H1 (cell line): ENCODE measurements around the gene SIPA1L2. TPM values are rescaled to one million over a fixed set of nuclear protein-coding genes. Genes with fewer than 3 reads are reported as not detected.
A peak's percentile ranks its signal among the peaks of the same experiment; 100 is the strongest.

Experiments
- CTCF ChIA-PET: fragments of 300-600 bp; sonication (Branson Sonifier 250); formaldehyde crosslinking; loops from one replicate; lab custom pipeline; 2021; ENCODE audit not compliant: partially characterized antibody; lab: Charles Lee
- POLR2A ChIA-PET: fragments of 300-600 bp; sonication (Branson Sonifier 250); formaldehyde crosslinking; loops from one replicate; lab custom pipeline; 2021; ENCODE audit warnings: inconsistent platforms; ENCODE audit not compliant: partially characterized antibody; lab: Charles Lee
- DNase-seq, 2 experiments: peaks; one replicate each; pipeline versions ENCODE4 v3.0.0 to v3.0.0-alpha.2; 2010 to 2022; ENCODE audit warnings: low spot score in 2 of 2, low read depth in 1 of 2, mixed read lengths in 1 of 2
- FAIRE-seq: peaks from 2 replicates; lab custom pipeline; 2011; peaks lifted over from hg19 to GRCh38; lab: Jason Lieb, UNC
- H2AFZ ChIP-seq: 2 replicates; pipeline ENCODE4 v1.8.1; 2012; ENCODE audit warnings: low read length, inconsistent platforms
- H2AK5ac ChIP-seq: 2 replicates; pipeline ENCODE4 v1.6.1; 2013; ENCODE audit warnings: low read depth, low read length
- H2BK120ac ChIP-seq: replicated peaks from 2 replicates; pipeline ENCODE3; 2013; ENCODE audit warnings: low read depth, low read length, inconsistent platforms
- H2BK12ac ChIP-seq: 2 replicates; pipeline ENCODE4 v1.6.1; 2013; ENCODE audit warnings: low read depth, low read length
- H2BK15ac ChIP-seq: 2 replicates; pipeline ENCODE4 v1.6.1; 2013; ENCODE audit warnings: low read length
- H2BK20ac ChIP-seq: 2 replicates; pipeline ENCODE4 v1.6.1; 2013; ENCODE audit warnings: low read length
- H2BK5ac ChIP-seq: 2 replicates; pipeline ENCODE4 v1.6.1; 2013; ENCODE audit warnings: low read depth, low read length
- H3K14ac ChIP-seq: 2 replicates; pipeline ENCODE4 v1.6.1; 2013; ENCODE audit warnings: inconsistent platforms; ENCODE audit not compliant: insufficient read length
- H3K18ac ChIP-seq: 2 replicates; pipeline ENCODE4 v1.6.1; 2013; ENCODE audit warnings: low read length; ENCODE audit errors: extremely low read depth
- H3K23ac ChIP-seq: 2 replicates; pipeline ENCODE4 v1.6.1; 2013; ENCODE audit warnings: inconsistent platforms; ENCODE audit not compliant: insufficient read length
- H3K23me2 ChIP-seq: 2 replicates; pipeline ENCODE4 v1.6.1; 2013; ENCODE audit warnings: low read depth, low read length
- H3K27ac ChIP-seq: 2 replicates; pipeline ENCODE4 v1.6.1; 2011; ENCODE audit warnings: low read depth, low read length, inconsistent platforms
- H3K27me3 ChIP-seq, 4 experiments: replicated peaks in 1 of 4; 1 replicate in 1 of 4; 2 replicates in 3 of 4; pipeline versions ENCODE4 v1.6.1 to v1.8.1; 2011 to 2013; ENCODE audit warnings: low read length in 3 of 4, mild to moderate bottlenecking in 3 of 4, inconsistent platforms in 2 of 4, mixed read lengths in 2 of 4, moderate library complexity in 1 of 4; ENCODE audit not compliant: control insufficient read depth in 3 of 4, insufficient read depth in 3 of 4; ENCODE audit errors: extremely low read depth in 1 of 4
- H3K36me3 ChIP-seq, 4 experiments: 2 replicates each; pipeline versions ENCODE4 v1.6.1 to v1.8.1; 2011 to 2013; ENCODE audit warnings: mild to moderate bottlenecking in 4 of 4, low read length in 3 of 4, moderate library complexity in 2 of 4, control low read depth in 1 of 4, inconsistent platforms in 1 of 4; ENCODE audit not compliant: insufficient read depth in 4 of 4, control insufficient read depth in 2 of 4
- H3K4ac ChIP-seq: replicated peaks from 2 replicates; pipeline ENCODE3; 2013; ENCODE audit warnings: low read length, low read depth, mixed read lengths, inconsistent platforms; ENCODE audit not compliant: insufficient read length
- H3K4me1 ChIP-seq, 4 experiments: replicated peaks in 1 of 4; 1 replicate in 1 of 4; 2 replicates in 3 of 4; pipeline versions ENCODE4 v1.6.1 to v1.8.1; 2011 to 2013; ENCODE audit warnings: low read length in 3 of 4, inconsistent platforms in 2 of 4, mixed read lengths in 1 of 4; ENCODE audit not compliant: insufficient read depth in 4 of 4, control insufficient read depth in 3 of 4
- H3K4me2 ChIP-seq, 2 experiments: 2 replicates each; pipeline versions ENCODE4 v1.6.1 to v1.8.1; 2011 to 2013; ENCODE audit warnings: low read depth in 2 of 2, low read length in 2 of 2, control low read depth in 1 of 2, inconsistent platforms in 1 of 2, mild to moderate bottlenecking in 1 of 2; ENCODE audit not compliant: insufficient read depth in 1 of 2
- H3K4me3 ChIP-seq, 4 experiments: fragments of 200-600, 300-600 bp in 1 of 4; sonication (generic), shearing (Covaris generic), sonication (Bioruptor Twin) in 1 of 4; 2 replicates each; pipeline versions ENCODE4 v1.5.1 to v1.8.1; 2011 to 2016; ENCODE audit warnings: low read length in 4 of 4, low read depth in 3 of 4, control low read depth in 2 of 4, inconsistent platforms in 2 of 4, mild to moderate bottlenecking in 2 of 4, mixed read lengths in 1 of 4, moderate library complexity in 1 of 4; ENCODE audit not compliant: insufficient read depth in 2 of 4; ENCODE audit errors: extremely low read depth in 1 of 4
- H3K56ac ChIP-seq: replicated peaks from 2 replicates; pipeline ENCODE3; 2013; ENCODE audit warnings: low read depth, mild to moderate bottlenecking, mixed read lengths, low read length, inconsistent platforms; ENCODE audit not compliant: insufficient read length
- H3K79me1 ChIP-seq: 2 replicates; pipeline ENCODE4 v1.6.1; 2013; ENCODE audit warnings: low read depth, low read length, control low read depth
- H3K79me2 ChIP-seq, 2 experiments: 2 replicates each; pipeline versions ENCODE4 v1.6.1 to v1.8.1; 2012 to 2013; ENCODE audit warnings: low read length in 2 of 2, mild to moderate bottlenecking in 2 of 2, inconsistent platforms in 1 of 2; ENCODE audit not compliant: insufficient read depth in 2 of 2, control insufficient read depth in 1 of 2
- H3K9ac ChIP-seq, 4 experiments: replicated peaks in 1 of 4; 1 replicate in 1 of 4; 2 replicates in 3 of 4; pipeline versions ENCODE4 v1.6.1 to v1.8.1; 2011 to 2013; ENCODE audit warnings: low read depth in 3 of 4, low read length in 3 of 4, control low read depth in 2 of 4, mild to moderate bottlenecking in 2 of 4, moderate library complexity in 2 of 4, inconsistent platforms in 1 of 4; ENCODE audit errors: extremely low read depth in 1 of 4
- H3K9me3 ChIP-seq, 2 experiments: 2 replicates each; pipeline versions ENCODE4 v1.6.1 to v1.8.1; 2012 to 2013; ENCODE audit warnings: mild to moderate bottlenecking in 2 of 2, moderate library complexity in 2 of 2, control low read depth in 1 of 2, inconsistent platforms in 1 of 2, low read depth in 1 of 2, low read length in 1 of 2, mixed read lengths in 1 of 2; ENCODE audit not compliant: insufficient read depth in 2 of 2
- H4K20me1 ChIP-seq, 2 experiments: replicated peaks in 1 of 2; 2 replicates each; pipeline versions ENCODE3 to v1.8.1; 2011 to 2013; ENCODE audit warnings: inconsistent platforms in 2 of 2, low read length in 2 of 2, mild to moderate bottlenecking in 1 of 2; ENCODE audit not compliant: insufficient read depth in 2 of 2, control insufficient read depth in 1 of 2
- H4K5ac ChIP-seq: 2 replicates; pipeline ENCODE4 v1.6.1; 2013; ENCODE audit warnings: low read length, low read depth, mixed read lengths, inconsistent platforms; ENCODE audit not compliant: insufficient read length
- H4K8ac ChIP-seq: 2 replicates; pipeline ENCODE4 v1.8.0; 2013; ENCODE audit warnings: mild to moderate bottlenecking, moderate library complexity, low read length, inconsistent platforms; ENCODE audit not compliant: insufficient read depth; ENCODE audit errors: extremely low read depth
- H4K91ac ChIP-seq: replicated peaks from 2 replicates; pipeline ENCODE3; 2013; ENCODE audit warnings: low read length, mixed read lengths, inconsistent platforms; ENCODE audit not compliant: insufficient read length
- CHD1 ChIP-seq: IDR thresholded peaks from 2 replicates; pipeline ENCODE4 v1.6.1; 2012; ENCODE audit warnings: low read depth, low read length, improper control_type of control experiment
- WGBS, 2 experiments: shearing (Covaris generic) in 1 of 2; methylation state at CpG; one replicate each; pipeline versions ENCODE4 v1.1.6 to v1.1.7; 2013 to 2015; ENCODE audit warnings: low lambda C conversion rate in 2 of 2, mixed read lengths in 2 of 2, inconsistent platforms in 1 of 2, low coverage in 1 of 2, missing lambda C conversion rate in 1 of 2; ENCODE audit not compliant: insufficient replicate concordance in 2 of 2, insufficient coverage in 1 of 2, insufficient read length in 1 of 2; ENCODE audit errors: extremely low coverage in 1 of 2, missing lambda C conversion rate in 1 of 2; 5-methylcytosine and 5-hydroxymethylcytosine counted together
- polyA plus RNA-seq, 7 experiments: library from polyadenylated mRNA; depleted of rRNA in 3 of 7; stranded (reverse) in 5 of 7; unstranded in 2 of 7; fragments of >200 nt in 5 of 7; fragments of 200-250 nt in 2 of 7; gene quantifications; 1 replicate in 5 of 7; 2 replicates in 1 of 7; 4 replicates in 1 of 7; pipeline versions ENCODE4 v1.2.1 to v1.2.3, GENCODE V29; 2011 to 2013; ENCODE audit warnings: missing spikeins in 2 of 7, mixed read lengths in 2 of 7
- total RNA-seq: library from RNA; stranded (reverse); fragmentation: NEBNext Ultra II Directional; extraction: Animal tissue kit (Norgen Biotek cat#: 25700); gene quantifications from 2 replicates; pipeline ENCODE4 v1.2.1, GENCODE V29; 2021

The SIPA1L2 gene
- total and polyA plus RNA-seq, 2 of the 8 experiments (the other 6 are each of a cell fraction or from before 2014, with no cell fraction given): 7.7 to 13.2 TPM

DNA sequence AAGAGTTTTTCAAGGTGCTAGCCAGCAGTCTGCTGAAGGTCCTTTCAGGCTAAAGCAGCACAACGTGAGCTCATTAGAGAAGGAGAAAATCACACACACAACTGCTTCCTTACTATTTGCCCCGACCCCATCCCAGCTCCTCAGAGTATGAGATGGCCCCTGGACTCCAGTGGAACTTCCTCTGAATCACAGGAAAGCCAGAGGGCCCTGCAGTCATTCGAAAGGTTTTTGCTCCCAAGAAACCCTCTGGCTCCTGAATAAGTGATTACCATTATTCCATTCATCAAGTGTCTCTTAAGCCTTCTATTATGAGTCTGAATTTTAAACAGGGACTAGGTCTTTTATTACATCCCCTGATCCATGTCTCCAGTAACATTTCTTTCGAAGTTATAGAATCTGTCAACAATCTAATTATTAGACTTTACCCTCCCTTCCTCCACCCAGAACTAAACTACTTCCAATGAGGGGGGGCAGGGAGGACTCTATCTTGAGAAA, 14.6 kb downstream of the SIPA1L2 start:
- H2BK20ac ChIP-seq: no peak overlapping the region
- H3K27ac ChIP-seq: no peak overlapping the region
- H3K56ac ChIP-seq: no peak overlapping the region
- H2BK15ac ChIP-seq: peak overlapping the region; percentile 13; the same call in 1 of the 2 replicates
- H3K23ac ChIP-seq: no peak overlapping the region
- no peak overlapping the region for H2BK5ac ChIP-seq
- H3K36me3 ChIP-seq: no peaks in the 10 kb centered on the region
- no peak overlapping the region for H4K8ac ChIP-seq
- no peak overlapping the region for H3K4ac ChIP-seq
- H3K79me1 ChIP-seq: no peaks in the 10 kb centered on the region
- no peak overlapping the region for H3K4me2 ChIP-seq
- FAIRE-seq: no peak
- no peak overlapping the region for H2AK5ac ChIP-seq
- H2AFZ ChIP-seq: no peak overlapping the region
- POLR2A ChIA-PET: interaction anchor here (1.2 kb wide), 1 partner anchor 11 kb away, joined by 3 read pairs; no protein-coding TSS in a partner anchor
- no peak overlapping the region for H2BK12ac ChIP-seq
- no peak overlapping the region for H2BK120ac ChIP-seq
- 85% methylated on average over 4 of the region's 4 CpGs; no CpG with 5 or more reads in 1 of the 2 experiments for WGBS, 2 experiments
- H3K79me2 ChIP-seq: peaks cover 0 to 7% of the 10 kb centered on the region in 2 experiments; a peak in 2 of 4 replicates
- H3K27me3 ChIP-seq: no peaks in the 10 kb centered on the region
- no peak overlapping the region for H3K18ac ChIP-seq
- no peak overlapping the region for H3K4me3 ChIP-seq
- no peak overlapping the region for H4K5ac ChIP-seq
- no peaks in the 10 kb centered on the region for H4K20me1 ChIP-seq
- peaks cover 0 to 10% (median 4%) of the 10 kb centered on the region in 4 experiments for H3K4me1 ChIP-seq
- H3K14ac ChIP-seq: no peak overlapping the region
- H3K9ac ChIP-seq: no peak overlapping the region
- no peaks in the 10 kb centered on the region for H3K23me2 ChIP-seq
- no peaks in the 10 kb centered on the region for H3K9me3 ChIP-seq
- DNase-seq: no peak
- H4K91ac ChIP-seq: no peak overlapping the region
- CTCF ChIA-PET: interaction anchor here (0.8 to 5.7 kb wide), 5 partner anchors 11 to 50 kb away, joined by 3 to 47 read pairs (median 4); no protein-coding TSS in a partner anchor
- TF ChIP-seq CHD1: no peak
